Right hindlimb (tissue), 1 donor: ENCODE data around the gene CYLD.

Experiments
- DNase-seq: peaks from one replicate; pipeline ENCODE4 v3.0.0-alpha.2; 2018

CYLD gene

GRCh38 chr16:50848755-50849514 lies 107.0 kb downstream of the CYLD start:
- no peak for DNase-seq
